GM18867 (cell line): ENCODE measurements around the gene RNASE9.
"Not testable (repeated sequence)": the region's sequence is repeated elsewhere in the genome, so short reads cannot be mapped to it uniquely, and the experiment has no call there.

ENCODE experiments used
- ATAC-seq: cut with Tn5 transposase; IDR thresholded peaks from one replicate; pipeline ENCODE4 v1.9.1; 2021; ENCODE audit warnings: mild to moderate bottlenecking, moderate library complexity; ENCODE audit not compliant: unreplicated experiment

Gene RNASE9

GRCh38 chr14:20560961-20561360 is at the start of gene RNASE9:
Gene RNASE9 (minus strand): TSS chr14:20561047.
- no peak for ATAC-seq

DNA sequence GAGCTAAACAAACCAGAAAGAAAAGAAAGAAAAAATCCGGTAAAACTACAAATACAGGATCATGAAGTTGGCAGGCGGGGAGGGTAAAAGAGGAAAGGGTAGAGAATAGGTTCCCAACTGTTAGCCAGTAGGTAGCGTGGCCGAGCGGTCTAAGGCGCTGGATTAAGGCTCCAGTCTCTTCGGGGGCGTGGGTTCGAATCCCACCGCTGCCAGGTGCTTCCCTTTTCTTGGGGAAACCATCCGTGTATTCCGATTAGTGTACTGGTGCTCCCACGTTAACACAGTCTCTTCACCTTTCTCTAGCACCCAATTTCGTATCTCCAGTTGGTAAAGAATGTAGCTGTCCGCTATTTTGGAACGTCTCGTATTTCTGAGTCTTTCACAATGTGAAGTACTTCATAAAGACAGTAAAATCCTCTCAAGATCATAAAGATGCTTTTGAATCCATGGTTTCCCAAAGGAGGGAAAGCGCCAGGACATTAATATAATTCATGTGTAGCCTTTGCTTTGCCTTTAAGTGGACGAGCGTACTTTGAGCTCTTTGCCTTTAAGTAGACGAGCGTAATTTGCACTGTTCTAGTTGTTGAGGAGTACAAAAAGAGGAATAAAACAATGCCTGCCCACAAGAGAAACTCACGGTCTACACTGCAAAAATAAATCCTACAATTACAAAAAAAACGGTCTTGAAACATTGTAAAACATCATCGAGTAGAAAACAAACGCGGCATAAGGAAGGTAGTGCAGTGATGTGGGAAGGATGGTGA is 49.3 kb upstream of the RNASE9 start:
- peak; percentile 24 for ATAC-seq

DNA sequence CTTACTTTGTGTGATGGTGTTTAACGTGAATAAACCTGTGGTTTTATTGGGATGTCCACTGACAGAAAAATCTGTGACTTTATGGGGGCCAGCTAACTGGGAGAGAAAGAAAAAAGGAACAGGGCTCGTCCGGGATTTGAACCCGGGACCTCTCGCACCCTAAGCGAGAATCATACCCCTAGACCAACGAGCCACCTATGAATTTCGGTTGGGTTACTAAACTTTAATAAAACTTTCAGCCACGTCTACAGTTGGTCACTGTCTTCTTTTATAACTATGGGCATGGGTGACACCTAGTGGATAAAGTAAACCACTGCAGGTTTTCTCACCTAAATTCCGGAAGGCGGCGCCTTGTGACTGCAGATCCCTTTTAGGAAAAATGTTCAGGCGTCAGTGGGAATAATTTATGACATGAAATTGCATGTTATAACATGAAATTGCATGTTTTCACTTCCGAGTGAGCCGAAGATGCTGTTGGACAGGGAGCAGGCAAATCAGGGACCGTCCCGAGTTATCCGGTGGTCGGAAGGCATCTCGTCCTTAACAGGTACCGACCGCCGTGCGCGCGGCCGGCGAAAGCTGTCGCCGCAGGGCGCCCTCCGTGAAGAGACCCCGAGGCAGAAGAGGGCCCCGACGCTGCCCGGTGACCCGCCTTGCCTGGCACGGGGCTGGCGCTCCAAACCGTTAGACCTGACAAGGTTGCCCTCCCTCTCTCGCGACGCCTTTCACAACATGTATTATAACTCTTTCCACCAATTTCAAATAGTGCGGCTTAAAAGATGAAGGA is 48.6 kb upstream of the RNASE9 start:
- no peak for ATAC-seq

GRCh38 chr14:20608383-20609110 is 47.7 kb upstream of the RNASE9 start:
- ATAC-seq: no peak

DNA sequence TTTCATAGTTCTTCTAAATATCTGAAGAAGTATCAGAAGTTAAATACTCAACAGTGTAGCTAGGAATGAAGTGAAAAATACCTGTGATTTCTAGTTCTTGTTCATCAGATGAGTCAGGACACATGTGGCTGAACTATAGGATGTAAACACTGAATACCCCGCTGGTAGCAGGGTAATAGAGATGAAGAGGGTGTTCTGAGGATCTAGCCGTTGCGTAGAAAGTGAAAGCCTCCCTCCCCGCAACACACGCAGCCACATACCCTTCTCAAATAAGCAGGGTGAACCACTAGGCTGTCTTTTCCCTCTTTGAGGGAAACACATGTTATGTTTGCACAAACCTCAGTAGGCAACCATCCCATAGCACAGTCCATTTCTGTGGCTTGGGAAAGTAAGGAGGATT is 46.8 kb upstream of the RNASE9 start:
- ATAC-seq: no peak

DNA sequence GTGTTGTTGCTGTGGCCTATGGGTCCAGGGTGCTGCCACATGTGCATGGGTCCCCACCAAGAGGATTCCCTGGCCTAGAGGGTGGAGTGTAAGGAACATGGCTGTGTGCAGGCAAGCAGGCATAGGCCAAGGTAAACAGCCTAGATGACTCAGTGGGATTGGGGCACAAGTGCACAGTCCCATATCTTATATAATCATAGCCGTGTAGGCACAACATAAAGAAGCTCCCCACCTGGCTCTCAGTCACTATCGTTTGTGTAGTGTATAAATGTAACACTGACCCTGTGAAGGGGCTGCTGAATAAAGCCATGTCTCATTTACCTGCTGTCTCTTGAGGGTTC is 46.0 kb upstream of the RNASE9 start:
- ATAC-seq: no peak

GRCh38 chr14:20606190-20606901 is 45.5 kb upstream of the RNASE9 start:
- no peak for ATAC-seq

DNA sequence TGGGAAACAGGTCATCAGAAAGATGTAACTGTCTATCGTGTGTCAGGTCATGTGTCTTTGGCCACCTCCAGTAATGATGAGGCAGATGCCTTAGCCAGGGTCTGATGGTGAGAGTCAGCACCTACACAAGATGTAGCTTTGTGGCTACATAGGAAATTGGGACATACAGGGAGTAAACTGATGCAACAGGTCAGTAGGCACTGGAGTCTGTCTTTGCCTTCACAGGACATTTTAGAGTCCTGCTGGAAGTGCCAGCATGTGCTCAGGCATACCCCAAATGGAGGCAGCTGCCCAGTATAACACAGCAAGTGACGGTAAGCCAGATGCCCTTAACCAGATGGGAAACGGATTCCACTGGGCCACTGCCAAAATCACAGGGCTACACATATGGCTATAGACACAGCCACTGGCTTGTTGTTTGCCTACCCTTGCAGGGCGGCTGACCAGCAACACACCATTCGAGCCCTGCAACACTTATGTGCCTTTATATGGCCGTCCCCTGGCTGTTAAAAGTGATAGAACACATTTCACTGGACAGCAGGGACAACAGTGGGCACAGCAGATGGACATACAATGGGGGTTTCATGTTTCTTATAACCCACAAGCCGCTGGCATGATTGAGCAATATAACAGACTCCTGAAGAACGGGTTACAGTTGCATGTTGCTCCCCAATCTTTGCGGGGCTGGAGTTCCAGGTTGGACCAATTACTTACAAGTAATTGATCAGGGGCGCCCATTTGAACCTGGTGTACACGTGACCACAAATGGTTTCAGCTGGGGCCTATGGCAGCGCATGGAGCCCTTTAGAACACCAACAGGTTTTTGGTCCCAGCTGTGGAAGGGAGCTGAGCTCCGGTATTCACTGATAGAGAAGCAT is 43.2 kb upstream of the RNASE9 start:
- no peak for ATAC-seq

DNA sequence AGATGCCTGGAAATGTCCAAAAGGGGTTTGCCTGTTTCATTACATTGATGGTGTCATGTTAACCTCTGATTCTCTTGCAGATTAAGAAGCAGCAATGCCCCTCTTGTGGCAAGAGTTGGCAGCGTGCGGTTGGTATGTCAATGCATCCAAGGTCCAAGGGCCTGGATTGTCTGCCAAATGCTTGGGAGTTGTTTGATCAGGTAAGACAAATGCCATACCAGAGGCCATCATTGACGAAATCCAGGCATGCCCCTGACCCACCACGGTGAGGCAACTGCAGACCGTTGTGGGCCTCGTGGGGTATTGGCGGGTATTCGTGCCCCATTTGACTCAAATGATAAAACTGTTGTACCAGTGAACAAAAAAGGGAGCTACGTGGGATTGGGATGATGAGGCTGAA is 41.7 kb upstream of the RNASE9 start:
- ATAC-seq: no peak

- no peak for ATAC-seq
Observed at GRCh38 chr14:20601522-20601921, 40.7 kb upstream of the RNASE9 start.

GRCh38 chr14:20597108-20597507 is 36.3 kb upstream of the RNASE9 start:
- no peak for ATAC-seq

DNA sequence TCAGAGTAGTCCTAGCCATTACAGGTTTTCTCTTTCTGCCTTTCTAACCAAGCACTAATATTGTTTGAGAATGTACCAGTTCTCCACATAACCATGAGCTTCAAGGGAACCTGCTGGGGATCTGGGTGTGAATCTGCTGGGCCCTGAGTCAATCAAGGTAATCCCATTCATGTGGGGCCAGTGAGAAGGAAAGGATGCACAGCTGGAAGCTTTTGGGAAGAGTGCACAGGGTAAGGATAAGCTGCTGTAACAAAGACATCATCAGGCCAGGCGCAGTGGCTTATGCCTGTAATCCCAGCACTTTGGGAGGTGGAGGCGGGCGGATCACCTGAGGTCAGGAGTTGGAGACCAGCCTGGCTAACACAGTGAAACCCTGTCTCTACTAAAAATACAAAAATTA is 34.9 kb upstream of the RNASE9 start:
- ATAC-seq: not testable (repeated sequence)

GRCh38 chr14:20592574-20592973 is 31.7 kb upstream of the RNASE9 start:
- no peak for ATAC-seq

DNA sequence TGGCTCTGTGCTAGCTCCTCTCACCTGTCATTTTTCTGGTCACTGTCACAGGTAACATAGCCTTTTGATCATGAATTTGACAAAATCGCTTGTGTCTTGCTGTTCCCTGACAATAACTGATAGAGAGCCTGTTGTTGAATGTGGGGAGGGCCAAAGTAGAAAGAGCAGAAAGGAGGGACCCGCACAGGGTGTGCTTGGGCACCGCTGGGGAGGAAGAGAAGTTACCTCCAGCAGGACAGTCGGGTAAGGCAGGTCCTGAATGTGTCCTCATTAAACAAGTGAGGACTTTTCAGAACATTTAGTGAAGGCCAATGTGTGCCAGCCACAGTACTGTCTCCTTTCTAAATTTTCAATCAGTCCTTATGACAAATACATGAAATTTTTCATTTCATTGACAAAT is 30.4 kb upstream of the RNASE9 start, which contains the start of gene RNASE12:
RNASE12 (minus strand) TSS at position 142 of the 400 bp plus-strand sequence. CDS start 653 bp downstream, outside the sequence.
- no peak for ATAC-seq

DNA sequence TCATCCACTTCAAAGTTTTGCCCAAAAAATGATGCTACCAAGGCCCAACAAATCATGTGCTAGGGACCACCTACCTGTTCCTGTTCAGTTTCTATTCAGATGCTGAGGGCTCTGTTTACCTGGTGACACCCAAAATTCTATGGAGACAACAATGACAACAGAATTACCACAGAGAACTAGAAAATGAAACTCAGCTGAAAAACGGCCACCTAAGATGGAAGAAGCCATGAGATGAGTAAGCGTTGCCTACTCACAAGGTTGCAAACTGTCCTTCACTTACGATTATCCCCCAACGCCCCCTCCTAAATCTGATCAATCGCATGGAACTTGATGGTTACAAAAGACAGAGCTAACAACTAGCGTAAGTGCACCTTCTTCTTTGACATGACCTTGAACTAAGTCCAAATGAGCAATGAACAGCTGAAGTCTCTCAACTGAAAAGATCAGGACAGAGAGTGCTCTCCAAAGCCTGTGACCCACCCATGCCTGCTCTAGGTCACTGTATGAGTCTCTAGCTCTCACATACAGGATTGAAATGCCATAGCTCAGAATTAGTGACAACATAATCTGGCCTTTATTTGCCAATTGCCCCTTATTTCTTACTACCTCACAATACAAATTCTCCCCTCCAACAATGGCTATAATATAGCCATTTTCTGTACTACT is 26.8 kb upstream of the RNASE9 start, which contains the start of gene RNASE11:
RNASE11 (minus strand) TSS at position 513 of the 666 bp plus-strand sequence.
- ATAC-seq: no peak

DNA sequence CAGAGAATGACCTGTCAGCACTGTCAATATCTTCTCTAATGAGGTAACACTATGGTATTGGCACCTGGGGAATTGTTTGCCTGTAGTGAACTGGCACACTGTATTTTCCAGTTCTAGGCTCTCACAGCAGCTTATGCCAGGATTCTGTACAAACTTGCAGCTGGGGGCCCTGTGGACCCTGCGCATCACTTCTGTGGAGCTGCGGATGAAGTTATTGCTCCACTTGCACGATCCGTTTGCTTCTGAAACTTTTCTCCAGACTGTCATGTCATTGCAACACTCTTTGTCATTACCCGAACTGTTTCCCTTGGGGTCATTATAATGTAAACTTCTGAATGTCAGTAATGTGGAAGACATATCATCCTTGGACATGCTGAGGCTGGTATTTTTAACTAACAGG is 23.1 kb upstream of the RNASE9 start:
- no peak for ATAC-seq

GRCh38 chr14:20583142-20583541 is 22.3 kb upstream of the RNASE9 start:
- no peak for ATAC-seq

DNA sequence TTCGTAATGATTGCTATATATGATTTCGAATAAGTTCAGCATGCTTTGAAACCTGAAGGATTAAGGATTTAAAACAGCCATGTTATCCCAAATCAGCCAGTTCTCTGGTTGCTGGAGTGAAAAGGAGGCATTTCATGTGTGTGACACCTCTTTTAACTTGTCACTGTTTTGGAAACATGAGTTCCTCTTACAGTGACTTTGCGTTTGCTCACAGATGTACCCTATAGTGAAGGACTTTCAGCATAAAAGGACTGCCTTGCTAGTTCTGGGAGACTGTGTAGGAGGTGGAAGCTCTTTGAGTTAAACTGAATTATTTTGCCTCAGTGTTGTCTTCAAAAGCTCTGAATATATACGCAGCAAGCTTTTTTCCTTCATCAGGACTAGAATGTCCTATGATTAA is 19.4 kb upstream of the RNASE9 start:
- no peak for ATAC-seq

DNA sequence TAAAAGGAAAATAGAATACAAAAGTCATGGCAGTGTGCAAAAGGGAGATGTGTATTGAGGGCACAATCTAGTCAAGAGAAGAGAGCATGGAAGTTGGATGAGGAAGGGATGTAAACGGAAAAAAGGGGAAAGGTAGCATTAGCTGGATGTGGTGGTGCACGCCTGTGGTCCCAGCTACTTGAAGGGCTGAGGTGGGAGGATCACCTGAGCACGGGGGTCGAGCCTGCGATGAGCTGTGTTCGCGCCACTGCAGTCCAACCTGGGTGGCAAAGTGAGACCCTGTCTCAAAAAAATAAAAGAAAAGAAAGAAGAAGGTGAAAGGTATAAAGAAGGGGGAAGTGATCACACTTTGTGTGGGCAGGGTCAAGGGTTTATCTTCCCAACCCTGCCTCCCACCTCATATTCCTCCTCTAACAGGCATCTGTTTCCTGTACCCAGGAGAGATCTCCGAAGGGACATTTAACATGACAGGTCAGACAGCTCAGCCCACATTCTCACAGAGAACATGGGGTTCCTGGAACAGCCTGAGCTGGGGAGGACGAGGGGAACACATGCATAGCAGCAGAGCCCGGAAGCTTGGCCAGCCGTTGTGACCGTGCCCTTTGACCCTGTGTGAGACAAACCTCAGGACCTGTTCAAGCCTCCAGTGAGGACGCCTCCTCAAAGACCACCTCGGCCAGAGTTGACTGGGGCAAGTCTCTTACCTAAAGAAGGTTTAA is 18.1 kb upstream of the RNASE9 start:
- no peak for ATAC-seq
